HAP-1 (cell line): ENCODE measurements around the gene CIC.
"Not testable (repeated sequence)": the region's sequence is repeated elsewhere in the genome, so short reads cannot be mapped to it uniquely, and the experiment has no call there.

Source experiments
- DNase-seq, 2 experiments: peaks; one replicate each; pipeline ENCODE4 v3.0.0-alpha.2; 2016 to 2020; ENCODE audit warnings: low spot score in 2 of 2
- H3K27me3 ChIP-seq: fragments of 250-450 bp; sonication (Bioruptor Pico); 2 replicates; pipeline ENCODE4 v1.5.1; 2020; ENCODE audit warnings: low read depth, mild to moderate bottlenecking, moderate library complexity
- H3K36me3 ChIP-seq: fragments of 250-450 bp; sonication (Bioruptor Pico); replicated peaks from 2 replicates; pipeline ENCODE4 v1.5.1; 2020; ENCODE audit warnings: mild to moderate bottlenecking
- H3K4me1 ChIP-seq: fragments of 250-450 bp; sonication (Bioruptor Pico); 2 replicates; pipeline ENCODE4 v1.5.1; 2020; ENCODE audit warnings: mild to moderate bottlenecking
- H3K4me3 ChIP-seq: fragments of 250-450 bp; sonication (Bioruptor Pico); 2 replicates; pipeline ENCODE4 v1.5.1; 2020; ENCODE audit warnings: mild to moderate bottlenecking, moderate library complexity
- H3K9me3 ChIP-seq: fragments of 250-450 bp; sonication (Bioruptor Pico); 2 replicates; pipeline ENCODE4 v1.5.1; 2020; ENCODE audit warnings: mild to moderate bottlenecking, moderate library complexity
- in situ Hi-C: fragments of 300-500 bp; cut with MboI; formaldehyde crosslinking; loops from 3 replicates; pipeline ENCODE4 v1.14.3; 2020; ENCODE audit warnings: low sequenced_read_pairs, inconsistent platforms, mixed read lengths

CIC gene

GRCh38 chr19:42322305-42322704 is 53.3 kb downstream of the CIC start:
- no peaks in the 10 kb centered on the region for H3K9me3 ChIP-seq
- in situ Hi-C loops: no loop called here
- H3K4me3 ChIP-seq: no peak overlapping the region
- DNase-seq: no peak
- H3K36me3 ChIP-seq: peaks cover 3% of the 10 kb centered on the region; the same call in 1 of the 2 replicates
- H3K27me3 ChIP-seq: no peaks in the 10 kb centered on the region
- H3K4me1 ChIP-seq: peaks cover 6% of the 10 kb centered on the region

DNA sequence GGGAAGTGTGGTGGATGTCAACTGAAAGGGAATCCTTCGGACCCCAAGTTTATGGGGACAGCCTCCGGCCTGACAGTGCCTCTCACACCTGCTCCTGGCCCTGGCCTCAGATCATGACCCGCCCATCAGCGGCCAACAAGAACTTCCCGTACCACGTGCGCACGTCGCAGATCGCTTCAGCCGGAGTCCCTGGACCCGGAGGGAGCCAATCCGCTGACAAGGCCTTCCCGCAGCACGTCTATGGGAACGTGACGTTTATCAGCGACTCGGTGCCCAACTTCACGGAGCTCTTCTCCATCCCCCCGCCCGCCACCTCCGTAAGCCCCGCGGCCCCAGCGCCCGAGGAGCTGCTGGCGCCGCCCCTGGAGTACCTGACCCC is 54.4 kb downstream of the CIC start:
- Histone ChIP-seq H3K4me1 (peaks cover 10% of the 10 kb centered on the region), H3K27me3 (no peaks in the 10 kb centered on the region), H3K9me3 (no peaks in the 10 kb centered on the region), H3K36me3 (peaks cover 3% of the 10 kb centered on the region; the same call in 1 of the 2 replicates), H3K4me3 (no peak overlapping the region)
- DNase-seq: no peak
- in situ Hi-C loops: no loop called here

- in situ Hi-C loops: no loop called here
- Histone ChIP-seq H3K4me3 (no peak overlapping the region), H3K27me3 (no peaks in the 10 kb centered on the region), H3K9me3 (no peaks in the 10 kb centered on the region), H3K36me3 (peaks cover 3% of the 10 kb centered on the region; the same call in 1 of the 2 replicates), H3K4me1 (peaks cover 10% of the 10 kb centered on the region)
- no peak for DNase-seq
Measured at GRCh38 chr19:42323852-42324654, 55.0 kb downstream of the CIC start.

DNA sequence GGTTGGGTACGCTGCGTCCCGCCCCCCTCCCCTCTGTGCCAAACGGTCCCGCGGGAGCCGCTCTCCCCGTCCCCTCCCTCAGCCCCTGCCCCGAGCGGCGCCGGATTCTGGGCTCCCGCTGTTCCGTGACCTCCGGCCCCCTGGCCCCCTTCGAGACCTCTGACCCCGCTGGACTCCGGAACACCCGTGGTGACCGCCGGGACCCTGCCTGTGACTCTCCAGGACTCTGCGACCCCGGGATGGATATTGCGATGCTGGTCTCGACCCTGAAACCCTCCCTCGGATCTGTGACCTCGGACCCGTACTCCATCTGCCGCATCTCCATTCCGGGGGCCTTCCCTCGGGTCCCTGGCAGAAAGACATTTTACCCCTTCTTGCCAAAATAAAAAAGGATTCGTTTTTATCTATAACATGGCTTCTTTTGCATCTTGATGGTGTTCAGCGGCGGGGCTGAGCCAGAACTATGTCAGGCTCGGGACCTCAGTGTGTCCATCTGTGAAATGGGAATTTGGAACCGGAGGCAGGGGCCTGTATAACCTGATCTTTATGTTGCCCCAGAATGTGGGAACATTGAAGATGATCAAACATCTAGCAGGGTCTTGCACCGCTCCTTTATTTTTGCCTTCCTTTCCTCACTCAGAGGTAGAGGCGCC is 55.7 kb downstream of the CIC start:
- no peak for DNase-seq
- Histone ChIP-seq H3K4me1 (peaks cover 10% of the 10 kb centered on the region), H3K36me3 (peaks cover 3% of the 10 kb centered on the region; the same call in 1 of the 2 replicates), H3K9me3 (no peaks in the 10 kb centered on the region), H3K27me3 (no peaks in the 10 kb centered on the region), H3K4me3 (peak overlapping the region; percentile 7)
- in situ Hi-C loops: no loop called here

GRCh38 chr19:42325308-42325895 is 56.4 kb downstream of the CIC start, which contains the start of gene MEGF8:
Gene MEGF8 (plus strand): TSS chr19:42325635. CDS start chr19:42326244, 609 bp downstream.
- Histone ChIP-seq H3K27me3 (no peaks in the 10 kb centered on the region), H3K4me3 (peak within 1 kb of the TSS; percentile 85), H3K4me1 (peaks cover 10% of the 10 kb centered on the region), H3K36me3 (peaks cover 3% of the 10 kb centered on the region; the same call in 1 of the 2 replicates), H3K9me3 (no peaks in the 10 kb centered on the region)
- peak; percentile 98 to 99 for DNase-seq
- in situ Hi-C loops: no loop called here

DNA sequence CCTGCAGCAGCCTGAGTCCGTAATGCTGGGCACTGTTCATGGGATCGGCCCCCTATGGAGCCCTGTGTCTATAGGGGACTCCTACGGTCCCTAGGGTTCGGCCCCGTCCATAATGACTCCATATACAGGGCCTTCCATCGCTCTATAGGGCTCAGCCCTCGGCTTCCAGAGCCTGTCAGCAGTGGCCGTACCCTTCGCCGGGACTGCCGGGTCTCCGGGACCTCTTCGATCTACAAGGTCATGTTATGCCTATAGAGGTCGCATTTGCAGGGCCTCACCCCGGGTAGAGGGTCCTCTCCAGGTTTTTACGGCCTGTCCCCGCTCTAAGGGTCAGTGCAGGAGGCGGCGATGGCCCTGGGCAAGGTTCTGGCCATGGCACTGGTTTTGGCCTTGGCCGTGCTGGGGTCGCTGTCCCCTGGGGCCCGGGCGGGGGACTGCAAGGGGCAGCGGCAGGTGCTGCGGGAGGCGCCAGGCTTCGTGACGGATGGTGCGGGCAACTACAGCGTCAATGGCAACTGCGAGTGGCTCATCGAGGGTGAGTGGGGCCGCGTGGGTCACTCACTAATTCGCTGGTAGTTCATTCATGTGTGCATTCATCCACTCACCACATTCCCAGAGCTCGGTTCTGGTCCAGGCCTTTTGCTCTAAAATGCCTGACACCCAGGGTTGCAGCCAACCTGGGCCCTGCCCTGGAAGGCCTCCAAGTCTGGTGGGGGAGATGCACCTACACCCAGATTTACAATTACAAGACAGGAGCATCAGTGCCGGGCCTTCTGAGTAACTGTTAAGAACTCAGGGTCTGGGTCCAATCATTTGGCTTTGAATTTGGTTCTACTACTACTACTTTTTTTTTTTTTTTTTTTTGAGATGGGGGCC is 57.1 kb downstream of the CIC start:
- H3K4me3 ChIP-seq: peak overlapping the region; percentile 85
- peaks cover 3% of the 10 kb centered on the region; the same call in 1 of the 2 replicates for H3K36me3 ChIP-seq
- in situ Hi-C loops: no loop called here
- H3K4me1 ChIP-seq: peaks cover 10% of the 10 kb centered on the region
- no peaks in the 10 kb centered on the region for H3K9me3 ChIP-seq
- peak in 1 of 2 experiments; percentile 36 for DNase-seq
- no peaks in the 10 kb centered on the region for H3K27me3 ChIP-seq

DNA sequence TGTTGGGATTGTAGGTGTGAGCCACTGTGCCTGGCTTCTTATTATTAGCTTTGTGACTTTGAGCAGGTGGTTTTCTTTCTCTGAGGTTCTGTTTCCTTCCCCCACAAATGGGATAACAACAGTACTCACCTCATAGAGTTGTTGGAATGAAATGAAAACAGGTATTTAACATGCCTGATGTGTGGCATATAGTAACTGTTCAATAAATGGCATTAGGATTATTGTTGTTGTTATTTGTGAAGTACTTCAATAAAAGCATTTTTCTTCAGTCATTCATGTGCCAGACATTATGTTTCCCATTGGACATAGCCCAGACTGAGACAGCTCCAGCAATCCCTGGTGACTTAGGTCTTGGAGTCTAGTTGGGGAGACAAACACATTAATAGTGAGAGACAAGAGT is 57.9 kb downstream of the CIC start:
- Histone ChIP-seq H3K4me3 (peak overlapping the region; percentile 85), H3K9me3 (no peaks in the 10 kb centered on the region), H3K27me3 (no peaks in the 10 kb centered on the region), H3K4me1 (peaks cover 10% of the 10 kb centered on the region), H3K36me3 (peaks cover 3% of the 10 kb centered on the region; the same call in 1 of the 2 replicates)
- no peak for DNase-seq
- in situ Hi-C loops: no loop called here

GRCh38 chr19:42327381-42327780 is 58.3 kb downstream of the CIC start:
- Histone ChIP-seq H3K36me3 (peaks cover 3% of the 10 kb centered on the region; the same call in 1 of the 2 replicates), H3K4me1 (peaks cover 10% of the 10 kb centered on the region), H3K27me3 (no peaks in the 10 kb centered on the region), H3K4me3 (peak overlapping the region; percentile 85; the same call in 1 of the 2 replicates), H3K9me3 (no peaks in the 10 kb centered on the region)
- no peak for DNase-seq
- in situ Hi-C loops: no loop called here

- no peak for DNase-seq
- H3K36me3 ChIP-seq: peaks cover 5% of the 10 kb centered on the region; the same call in 1 of the 2 replicates
- H3K4me3 ChIP-seq: no peak overlapping the region
- H3K4me1 ChIP-seq: peaks cover 10% of the 10 kb centered on the region
- in situ Hi-C loops: no loop called here
- H3K27me3 ChIP-seq: no peaks in the 10 kb centered on the region
- no peaks in the 10 kb centered on the region for H3K9me3 ChIP-seq
Measured at GRCh38 chr19:42328106-42328505, 59.1 kb downstream of the CIC start.

GRCh38 chr19:42328854-42329253 is 59.8 kb downstream of the CIC start:
- no peak for DNase-seq
- Histone ChIP-seq H3K9me3 (no peaks in the 10 kb centered on the region), H3K27me3 (no peaks in the 10 kb centered on the region), H3K36me3 (peaks cover 5% of the 10 kb centered on the region; the same call in 1 of the 2 replicates), H3K4me1 (peaks cover 10% of the 10 kb centered on the region), H3K4me3 (no peak overlapping the region)
- in situ Hi-C loops: no loop called here

DNA sequence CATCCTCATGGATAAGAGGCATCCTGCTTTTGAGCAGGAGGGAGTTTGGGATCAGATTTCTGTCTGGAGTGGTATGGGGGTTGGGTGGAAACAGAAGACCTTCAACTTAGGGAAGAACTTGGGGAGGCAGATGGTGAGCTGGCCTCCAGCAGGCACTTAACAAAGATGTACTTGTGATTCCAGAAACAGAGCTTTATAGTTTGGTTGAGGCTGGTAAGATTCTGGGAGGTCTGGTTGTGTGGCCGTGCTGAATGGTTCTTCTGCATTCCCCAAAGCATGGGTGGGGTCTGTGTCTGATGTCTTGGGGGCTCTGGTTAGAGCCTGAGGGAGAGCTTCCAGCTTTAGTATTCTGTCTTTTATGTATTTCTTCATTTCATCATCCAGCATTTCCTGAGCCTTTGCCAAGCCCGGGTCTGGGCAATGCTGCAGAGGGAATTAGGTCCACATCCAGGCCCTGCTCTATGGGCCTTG is 61.2 kb downstream of the CIC start:
- Histone ChIP-seq H3K9me3 (no peaks in the 10 kb centered on the region), H3K4me1 (peaks cover 10% of the 10 kb centered on the region), H3K27me3 (no peaks in the 10 kb centered on the region), H3K4me3 (no peak overlapping the region), H3K36me3 (peaks cover 5% of the 10 kb centered on the region; the same call in 1 of the 2 replicates)
- DNase-seq: no peak
- in situ Hi-C loops: no loop called here

GRCh38 chr19:42331333-42331732 is 62.3 kb downstream of the CIC start:
- H3K36me3 ChIP-seq, in situ Hi-C loops, H3K4me3 ChIP-seq, H3K9me3 ChIP-seq, H3K27me3 ChIP-seq, DNase-seq: not testable (repeated sequence)
- H3K4me1 ChIP-seq: peaks cover 10% of the 10 kb centered on the region

DNA sequence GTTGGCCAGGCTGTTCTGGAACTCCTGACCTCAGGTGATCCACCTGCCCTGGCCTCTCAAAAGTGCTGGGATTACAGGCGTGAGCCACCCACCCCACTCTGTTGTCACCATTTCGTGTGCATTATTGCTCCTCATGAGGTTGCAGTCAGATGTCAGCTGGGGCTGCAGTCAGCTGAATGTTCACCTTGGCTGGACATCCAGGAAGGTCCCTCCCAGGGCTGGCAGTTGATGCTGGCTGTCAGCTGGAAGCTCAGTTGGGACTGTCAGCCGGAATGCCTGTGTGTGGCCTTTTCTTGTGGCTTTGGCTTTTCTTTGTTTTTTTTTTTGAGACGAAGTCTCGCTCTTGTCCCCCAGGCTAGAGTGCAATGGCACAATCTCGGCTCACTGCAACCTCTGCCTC is 63.0 kb downstream of the CIC start:
- in situ Hi-C loops: no loop called here
- H3K4me3 ChIP-seq: no peak overlapping the region
- H3K27me3 ChIP-seq: no peaks in the 10 kb centered on the region
- no peaks in the 10 kb centered on the region for H3K9me3 ChIP-seq
- H3K4me1 ChIP-seq: peaks cover 7% of the 10 kb centered on the region
- DNase-seq: no peak
- H3K36me3 ChIP-seq: peaks cover 13% of the 10 kb centered on the region
